NCI-H1436 (cell line): Measurements from ENCODE around the gene KRTAP19-7.

Experiments
- DNase-seq: peaks from one replicate; lab custom pipeline; 2025; lab: John Stamatoyannopoulos, UW

KRTAP19-7 gene, protein sequence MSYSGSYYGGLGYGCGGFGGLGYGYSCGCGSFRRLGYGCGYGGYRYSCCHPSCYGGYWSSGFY

DNA sequence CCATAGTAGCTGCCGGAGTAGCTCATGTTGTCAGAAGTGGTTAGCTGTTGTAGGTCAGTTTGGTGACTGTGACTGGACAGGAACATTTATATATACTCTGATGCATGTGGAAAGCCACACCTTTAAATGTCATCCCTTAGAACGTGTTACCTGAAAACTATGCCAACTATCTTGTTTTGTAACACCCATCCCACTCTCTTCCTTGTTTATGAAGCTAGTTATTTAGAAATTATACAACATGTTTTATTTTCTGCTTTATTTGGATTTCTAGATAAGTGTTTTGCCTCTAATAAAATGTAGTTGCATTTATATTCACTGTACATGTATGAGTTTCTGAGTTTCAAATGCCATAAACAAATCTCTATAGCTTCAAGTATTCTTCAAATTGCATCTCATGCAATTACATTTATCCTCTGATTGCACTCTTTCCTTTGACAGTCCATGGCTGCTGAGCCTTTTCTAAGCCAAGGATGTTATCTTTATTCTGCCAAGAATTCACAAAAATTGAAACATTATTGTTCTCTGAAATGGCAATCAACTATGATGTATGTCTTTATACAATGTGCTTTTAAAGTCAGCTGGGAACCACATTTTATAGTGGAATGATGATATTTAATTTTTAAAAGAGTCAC is at the start of gene KRTAP19-7:
Gene KRTAP19-7 (minus strand): TSS at position 51 of the 632 bp plus-strand sequence. CDS start 25 bp downstream, at position 26.
- no peak for DNase-seq

DNA sequence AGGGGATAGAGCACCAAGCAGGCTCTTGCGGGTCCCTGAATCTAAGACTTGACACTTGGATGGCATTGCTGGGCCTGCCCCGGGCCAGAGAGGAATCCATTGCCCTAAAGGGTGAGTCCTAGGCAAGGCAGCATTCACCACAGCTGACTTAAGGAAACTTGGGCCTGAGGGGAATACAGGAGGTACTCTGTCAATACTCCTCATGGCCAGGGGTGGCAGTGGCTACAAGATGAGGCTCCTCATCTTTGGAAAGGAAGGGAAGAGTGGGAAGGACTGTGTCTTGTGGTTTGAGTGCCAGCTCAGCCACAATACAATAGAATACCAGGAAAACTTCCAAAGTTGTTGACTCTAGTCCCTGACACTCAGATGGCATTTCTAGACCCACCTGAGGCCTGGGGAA is 44.9 kb upstream of the KRTAP19-7 start:
- no peak for DNase-seq

DNA sequence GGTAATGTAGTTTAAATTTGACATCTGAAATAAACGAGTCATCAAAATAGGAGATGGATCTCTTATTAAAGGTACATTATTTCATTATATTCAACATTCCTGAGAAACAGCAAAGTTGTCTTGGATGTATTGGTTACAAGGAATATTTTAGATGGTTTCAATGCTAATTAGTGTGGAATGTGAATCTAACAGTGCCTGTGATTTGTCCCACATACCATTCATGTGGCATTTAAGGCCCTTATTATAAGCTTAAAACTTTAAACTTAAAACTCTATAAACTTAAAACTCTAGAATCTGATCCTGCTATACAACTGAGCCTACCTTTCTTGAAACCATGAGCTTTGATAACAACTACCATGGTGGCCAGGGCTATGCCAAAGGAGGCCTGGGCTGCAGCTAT is 39.7 kb upstream of the KRTAP19-7 start, which contains the start of gene KRTAP22-1:
Gene KRTAP22-1 (plus strand): TSS at position 301 of the 400 bp plus-strand sequence.
- no peak for DNase-seq

DNA sequence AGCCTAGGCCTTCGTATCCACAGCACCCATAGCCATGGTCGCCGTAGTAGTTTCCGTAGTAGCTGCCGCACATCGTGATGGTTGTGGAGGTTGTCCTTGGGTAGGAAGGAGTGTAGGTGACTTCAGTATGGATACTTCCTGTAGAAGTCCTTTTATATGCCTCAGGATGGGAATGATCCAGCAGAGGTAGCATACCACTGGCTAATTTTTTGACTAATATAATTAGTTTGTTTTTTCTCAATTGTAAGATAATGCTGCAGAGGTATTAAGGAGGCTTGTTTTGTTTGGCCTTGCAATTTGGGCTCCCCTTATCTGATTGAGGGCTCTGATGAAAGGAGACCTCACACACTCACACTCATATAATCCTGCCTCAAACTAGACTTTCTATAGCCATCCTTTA is 37.7 kb upstream of the KRTAP19-7 start, which contains the start of gene KRTAP6-2:
Gene KRTAP6-2 (minus strand): TSS at position 101 of the 400 bp plus-strand sequence. CDS start 28 bp downstream, at position 73.
- no peak for DNase-seq

DNA sequence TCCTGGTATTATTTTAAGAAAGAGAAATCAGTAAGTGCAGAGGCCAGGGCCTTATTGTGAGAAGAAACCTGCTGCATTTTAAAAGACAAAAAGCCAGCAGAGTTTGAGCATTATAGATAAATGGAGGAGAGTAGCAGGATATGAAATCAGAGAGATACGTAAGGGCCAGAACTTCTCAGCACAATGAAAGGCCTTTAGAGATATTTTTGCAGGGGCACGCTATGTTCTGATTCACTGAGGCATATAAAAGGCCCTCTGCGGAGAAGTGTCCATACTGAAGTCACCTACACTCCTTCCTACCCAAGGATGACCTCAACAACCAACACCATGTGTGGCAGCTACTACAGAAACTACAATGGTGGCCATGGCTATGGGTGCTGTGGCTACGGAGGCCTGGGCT is 31.0 kb upstream of the KRTAP19-7 start, which contains the start of gene KRTAP6-3:
Gene KRTAP6-3 (plus strand): TSS at position 301 of the 400 bp plus-strand sequence. CDS start 6 bp downstream, at position 307.
- DNase-seq: no peak

DNA sequence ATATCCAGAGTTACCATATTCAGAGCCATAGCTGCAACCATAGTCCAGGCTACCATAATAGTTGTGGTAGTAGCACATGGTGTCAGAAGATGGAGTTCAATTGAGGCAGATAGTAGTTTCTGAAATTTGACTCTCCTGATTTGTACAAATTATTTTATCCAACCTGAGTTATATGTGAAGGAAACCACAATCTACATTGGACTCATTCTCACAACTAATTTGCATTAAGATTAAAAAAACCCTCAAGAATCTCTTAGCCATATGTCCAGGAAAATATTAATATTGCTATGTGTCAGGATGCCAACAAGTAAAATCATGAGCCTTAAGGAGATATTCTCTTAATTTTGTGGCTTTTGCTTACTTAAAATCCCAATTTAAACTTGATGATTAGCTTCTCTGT is 29.2 kb upstream of the KRTAP19-7 start, which contains the start of gene KRTAP22-2:
Gene KRTAP22-2 (minus strand): TSS at position 101 of the 400 bp plus-strand sequence.
- DNase-seq: no peak

DNA sequence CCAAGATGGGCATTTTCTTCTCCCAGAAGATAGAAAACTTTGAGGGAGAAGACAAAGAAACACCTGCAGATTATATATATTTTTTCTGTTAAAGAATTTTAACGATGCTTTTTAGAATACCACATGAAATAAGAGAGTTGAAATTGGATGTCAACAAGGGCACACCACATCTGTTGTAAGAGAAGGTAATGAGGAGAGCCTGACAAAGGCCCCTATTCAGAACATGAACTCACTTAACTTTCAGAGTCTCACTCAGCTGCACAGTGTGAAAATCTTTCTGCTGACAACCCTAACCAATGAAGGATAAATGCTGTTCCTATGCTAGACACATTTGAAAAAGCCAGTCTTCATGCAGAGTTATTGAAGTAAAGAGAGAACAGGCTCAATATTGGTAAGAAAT is 21.8 kb upstream of the KRTAP19-7 start:
- no peak for DNase-seq

DNA sequence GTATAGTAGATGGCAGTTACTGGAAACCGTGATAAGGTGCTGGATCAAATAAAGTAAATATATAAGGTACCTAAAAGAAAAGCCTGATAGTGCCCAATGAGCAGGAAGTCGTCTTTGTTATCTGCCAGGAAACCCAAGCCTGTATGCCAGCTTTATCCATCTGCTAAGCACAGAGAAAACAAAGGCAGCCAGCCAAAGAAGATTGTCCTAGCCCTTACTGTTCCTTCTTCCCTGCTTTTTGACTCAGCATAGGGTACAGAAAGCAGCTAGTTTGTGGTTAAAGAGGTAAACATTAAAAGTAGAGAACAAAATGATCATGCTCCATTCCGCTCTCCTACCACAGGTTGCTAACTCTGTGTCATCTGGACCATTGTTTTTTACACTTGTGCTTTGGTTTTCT is 19.0 kb upstream of the KRTAP19-7 start:
- DNase-seq: no peak

DNA sequence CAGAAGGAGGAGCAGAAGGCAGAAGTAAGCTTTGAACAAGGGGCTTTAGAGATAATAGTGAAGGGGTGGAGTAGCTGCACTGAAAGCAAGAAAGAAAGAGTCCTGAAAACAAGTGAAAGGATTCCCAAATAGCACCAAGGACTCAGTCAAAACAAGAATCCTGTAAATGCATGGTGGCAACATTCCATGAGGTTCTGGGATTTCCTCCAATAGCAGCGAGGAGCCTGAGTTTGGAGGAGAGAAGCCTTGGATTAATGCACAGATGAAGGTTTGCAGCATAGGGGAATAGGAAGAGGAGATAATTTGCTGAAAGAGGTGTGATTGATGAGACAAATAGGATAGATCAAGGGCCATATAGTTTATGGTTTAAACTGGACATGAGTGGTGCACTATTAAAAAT is 18.2 kb upstream of the KRTAP19-7 start:
- DNase-seq: no peak

DNA sequence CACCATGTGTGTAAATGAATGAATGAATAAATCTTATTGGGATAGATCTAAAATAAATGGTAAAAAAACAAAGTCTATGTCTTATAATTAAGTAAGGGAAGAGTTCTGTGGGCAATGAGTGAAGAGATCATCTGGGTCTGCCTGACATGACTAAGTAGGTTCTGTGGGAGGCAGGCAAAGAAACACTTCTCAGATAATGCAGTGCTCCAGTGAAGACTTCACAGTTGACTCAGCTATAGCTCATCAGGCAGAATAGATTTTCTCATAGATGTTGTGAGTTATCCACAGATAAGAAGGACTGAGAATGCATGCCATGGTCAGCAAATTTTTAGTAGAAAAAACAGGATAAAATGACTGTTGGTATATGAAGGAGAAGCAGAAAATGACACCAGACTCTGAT is 16.7 kb upstream of the KRTAP19-7 start:
- DNase-seq: no peak

DNA sequence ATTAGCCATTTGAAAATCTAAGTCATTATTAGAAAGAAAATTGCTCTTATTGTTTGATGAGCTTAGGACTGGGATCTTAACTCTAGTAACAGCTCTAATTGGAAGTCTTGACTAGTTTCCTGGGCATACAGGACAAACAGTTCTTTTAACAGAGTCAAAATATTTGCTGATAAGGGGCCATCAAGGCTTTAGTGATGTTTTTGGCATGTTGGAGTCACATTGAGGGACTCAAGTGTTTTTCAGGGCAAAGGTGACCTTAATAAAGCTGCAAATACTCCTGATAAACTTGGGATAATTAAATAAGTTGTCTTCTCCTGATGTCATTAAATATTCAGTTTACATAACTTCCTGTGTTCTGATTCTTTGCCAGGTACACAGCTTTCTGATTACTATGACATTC is 6.5 kb upstream of the KRTAP19-7 start:
- DNase-seq: no peak

DNA sequence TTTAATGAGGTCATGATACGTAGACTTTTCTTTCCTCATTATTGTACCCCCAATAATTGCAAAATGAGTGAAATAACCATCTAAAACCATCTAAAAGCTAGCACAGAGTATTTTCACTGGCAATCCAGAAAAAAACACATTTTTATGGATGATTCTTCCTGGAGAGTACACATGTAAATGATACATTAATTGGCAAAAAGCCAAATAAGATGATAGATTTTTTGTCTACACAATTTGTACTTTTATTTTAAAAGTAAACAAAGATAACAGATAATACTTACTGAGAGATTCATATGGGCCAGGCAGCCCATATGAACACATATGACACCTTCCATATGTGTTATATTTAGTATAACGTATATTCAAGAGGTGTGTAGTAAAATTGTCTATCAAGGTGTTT is 2.5 kb upstream of the KRTAP19-7 start:
- DNase-seq: no peak

DNA sequence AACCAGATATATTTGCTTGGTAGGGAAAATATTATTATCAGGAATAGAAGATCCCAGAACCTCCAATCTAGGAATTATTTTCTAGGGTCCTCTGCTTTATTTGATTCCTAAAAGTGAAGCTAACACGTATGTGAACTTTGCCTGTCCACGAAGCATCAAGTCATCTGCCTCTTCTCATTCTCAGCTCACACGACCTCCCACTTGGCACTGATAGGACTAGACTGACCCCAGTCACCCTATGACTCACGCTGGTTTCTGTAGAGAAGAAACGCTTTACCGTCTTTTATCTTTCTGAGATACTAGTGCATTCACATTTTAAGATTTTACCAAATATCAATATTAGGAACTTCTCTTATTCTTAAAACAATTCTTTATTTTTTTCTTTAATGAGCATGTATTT is 2.0 kb upstream of the KRTAP19-7 start:
- DNase-seq: no peak

DNA sequence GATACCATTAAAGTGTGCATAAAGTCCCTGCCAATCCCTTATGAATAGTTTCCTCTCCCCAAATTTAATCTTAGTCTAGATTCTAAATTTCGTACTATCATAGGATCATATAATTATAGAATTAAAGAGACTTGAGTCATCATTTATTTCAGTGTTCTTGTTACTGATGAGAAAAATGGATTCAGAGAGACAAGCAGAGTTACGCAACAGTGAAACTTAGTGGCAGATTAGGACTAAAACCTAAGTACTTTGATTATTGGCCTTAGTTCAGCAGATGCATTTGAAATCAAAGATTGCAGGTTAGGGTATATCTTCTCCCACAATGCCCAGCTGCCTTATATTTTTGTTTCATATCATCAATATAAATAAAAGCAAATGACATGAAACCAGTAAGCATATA is 843 bp upstream of the KRTAP19-7 start:
- DNase-seq: no peak

DNA sequence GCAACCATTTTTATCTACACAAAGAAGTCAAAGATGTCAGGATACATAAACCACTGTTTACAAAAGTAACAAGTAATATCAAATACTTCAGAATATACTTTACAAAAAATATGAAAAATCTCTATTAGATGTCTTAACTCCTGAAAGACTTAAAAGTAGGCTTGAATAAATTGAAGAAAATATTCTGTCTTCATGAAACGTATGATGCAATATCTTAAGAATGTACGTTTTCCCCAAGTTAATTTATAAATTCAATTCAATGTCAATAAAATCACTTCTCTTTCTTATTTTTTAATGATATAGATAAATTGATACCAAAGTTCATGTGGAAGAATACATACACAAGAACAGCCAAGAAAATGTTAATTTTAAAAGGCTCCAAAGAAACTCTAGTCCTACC is 6.0 kb downstream of the KRTAP19-7 start:
- no peak for DNase-seq

DNA sequence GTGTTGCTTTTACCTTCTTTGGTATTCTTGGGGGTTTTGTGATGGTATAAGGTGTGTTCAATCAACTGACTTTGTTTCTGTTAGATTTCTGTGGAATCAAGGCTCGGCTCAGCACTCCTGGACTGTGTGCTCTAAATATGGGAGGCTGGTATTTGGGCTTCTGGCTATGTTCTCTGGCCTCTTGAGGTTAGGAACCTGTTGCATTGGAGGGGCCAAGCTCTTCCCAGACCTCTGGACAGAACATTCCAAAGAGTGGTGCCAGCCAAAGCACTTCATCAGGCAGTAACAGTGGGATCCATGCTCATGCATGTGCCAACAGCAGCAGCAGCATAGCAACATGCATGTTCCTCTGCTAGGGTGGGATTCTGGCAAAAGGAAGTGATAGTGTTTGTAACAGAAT is 8.3 kb downstream of the KRTAP19-7 start:
- DNase-seq: no peak

DNA sequence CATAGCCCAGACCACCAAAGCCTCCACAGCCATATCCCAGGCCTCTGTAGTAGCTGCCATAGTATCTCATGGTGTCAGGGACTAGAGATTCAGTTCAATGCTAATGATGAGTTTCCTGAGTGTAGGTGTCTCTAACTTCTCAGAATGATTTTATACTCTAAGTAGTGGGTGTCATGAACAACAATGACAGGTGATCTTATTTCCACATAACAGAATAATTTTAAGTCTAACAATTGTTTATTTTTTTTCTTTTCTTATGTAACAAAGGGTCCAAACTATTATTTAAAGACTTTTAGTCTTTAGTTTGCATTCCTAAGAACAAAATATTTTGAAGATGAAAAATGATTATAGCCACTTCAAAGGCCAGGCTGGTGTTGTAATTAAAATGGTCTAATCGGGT is 19.4 kb downstream of the KRTAP19-7 start, which contains the start of gene KRTAP19-6:
Gene KRTAP19-6 (minus strand): TSS at position 101 of the 400 bp plus-strand sequence. CDS start 31 bp downstream, at position 70.
- no peak for DNase-seq

DNA sequence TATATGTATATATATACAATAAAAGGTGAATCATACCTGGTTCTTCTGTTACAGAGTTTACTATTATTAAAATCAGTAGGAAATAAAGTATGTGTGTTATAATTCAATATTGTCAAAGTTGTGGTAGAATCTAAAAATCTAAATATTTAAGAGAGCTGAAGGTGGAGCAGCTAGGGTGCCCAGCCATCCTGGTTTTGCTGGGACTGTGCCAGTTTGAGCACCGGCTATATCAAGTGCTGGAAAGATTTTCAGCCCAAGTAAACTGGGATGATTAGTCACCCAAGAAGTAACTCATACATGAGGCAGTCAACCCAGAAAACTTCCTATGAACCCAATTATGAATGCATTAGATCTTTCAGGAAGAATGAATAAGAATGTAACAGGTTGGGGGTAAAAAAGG is 42.2 kb downstream of the KRTAP19-7 start:
- DNase-seq: no peak

DNA sequence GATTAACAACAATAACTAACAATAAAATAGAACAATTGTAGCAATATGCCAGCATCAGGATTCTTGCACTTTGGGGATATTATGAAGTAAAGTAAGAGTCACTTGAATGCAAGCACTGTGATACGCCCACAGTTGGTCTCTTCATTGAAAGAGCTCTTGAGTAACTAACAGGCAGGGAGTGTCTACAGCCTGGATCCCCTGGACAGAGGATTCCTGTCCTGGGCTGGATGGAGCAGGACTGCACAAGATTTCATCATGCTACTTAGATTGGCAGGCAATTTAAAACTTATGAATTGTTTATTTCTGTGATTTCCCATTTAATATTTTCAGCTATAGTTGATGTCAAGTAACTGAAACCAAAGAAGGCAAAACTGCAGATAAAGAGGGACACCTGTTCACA is 45.4 kb downstream of the KRTAP19-7 start:
- DNase-seq: no peak
